WERI-Rb-1 (cell line): ENCODE measurements around the gene CHST11.

ENCODE experiments used
- DNase-seq: peaks from one replicate; pipeline ENCODE4 v3.0.0-alpha.2; 2020
- H3K27ac ChIP-seq: fragments of 250-450 bp; sonication (Bioruptor Pico); 2 replicates; pipeline ENCODE4 v1.5.1; 2020; ENCODE audit warnings: mild to moderate bottlenecking, moderate library complexity
- H3K27me3 ChIP-seq: fragments of 250-450 bp; sonication (Bioruptor Pico); 2 replicates; pipeline ENCODE4 v1.5.1; 2021; ENCODE audit warnings: mild to moderate bottlenecking, low read depth, moderate library complexity; ENCODE audit not compliant: insufficient read depth, severe bottlenecking
- H3K36me3 ChIP-seq: fragments of 250-450 bp; sonication (Bioruptor Pico); 2 replicates; pipeline ENCODE4 v1.5.1; 2020; ENCODE audit warnings: mild to moderate bottlenecking, moderate library complexity
- H3K4me3 ChIP-seq: 2 replicates; pipeline ENCODE4 v1.5.1; 2011; ENCODE audit warnings: low read depth, mild to moderate bottlenecking, control low read depth, low read length
- H3K9me3 ChIP-seq: fragments of 250-450 bp; sonication (Bioruptor Pico); 2 replicates; pipeline ENCODE4 v1.5.1; 2021; ENCODE audit warnings: mild to moderate bottlenecking, moderate library complexity; ENCODE audit not compliant: severe bottlenecking
- TF ChIP-seq, protein P1 (sequence below): IDR thresholded peaks from 2 replicates; pipeline ENCODE4 v1.5.1; 2011; ENCODE audit warnings: low read depth, mild to moderate bottlenecking, control low read depth, inconsistent platforms, low read length

Gene CHST11

DNA sequence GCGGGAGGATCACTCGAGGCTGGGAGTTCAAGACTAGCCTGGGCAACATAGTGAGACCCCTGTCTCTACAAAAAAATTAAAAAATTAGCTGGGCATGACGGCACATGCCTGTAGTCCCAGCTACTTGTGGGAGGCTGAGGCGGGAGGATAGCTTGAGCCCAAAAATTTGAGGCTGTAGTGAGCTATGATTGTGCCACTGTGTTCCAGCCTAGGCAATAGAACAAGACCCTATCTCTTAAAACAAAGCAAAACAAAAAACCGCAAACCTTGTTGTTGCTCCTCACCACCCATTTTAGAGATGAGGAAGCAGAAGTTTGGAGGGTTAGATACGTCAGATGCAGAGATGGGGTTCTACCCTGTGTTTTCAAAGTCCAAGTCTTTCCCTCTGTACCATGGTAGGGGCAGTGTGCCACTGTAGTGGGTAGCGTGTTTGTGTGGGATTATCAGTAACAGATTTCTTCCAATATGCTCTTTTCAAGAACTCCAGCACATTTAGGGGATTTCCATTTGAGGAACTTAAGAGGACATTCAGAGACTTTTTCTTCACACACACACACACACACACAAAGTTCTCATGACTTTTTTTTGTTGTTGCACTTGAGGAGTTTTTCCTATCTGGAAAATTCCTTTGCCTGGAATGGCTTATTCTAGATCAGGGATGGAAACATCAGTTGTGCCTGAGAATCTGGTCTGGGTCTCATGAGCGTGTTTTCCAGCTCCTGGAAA is 186.5 kb downstream of the CHST11 start:
- Histone ChIP-seq H3K9me3 (peaks cover 5% of the 10 kb centered on the region), H3K27ac (no peak overlapping the region), H3K4me3 (no peak overlapping the region), H3K36me3 (no peaks in the 10 kb centered on the region), H3K27me3 (no peaks in the 10 kb centered on the region)
- DNase-seq, result no peak
- TF ChIP-seq, protein P1, sequence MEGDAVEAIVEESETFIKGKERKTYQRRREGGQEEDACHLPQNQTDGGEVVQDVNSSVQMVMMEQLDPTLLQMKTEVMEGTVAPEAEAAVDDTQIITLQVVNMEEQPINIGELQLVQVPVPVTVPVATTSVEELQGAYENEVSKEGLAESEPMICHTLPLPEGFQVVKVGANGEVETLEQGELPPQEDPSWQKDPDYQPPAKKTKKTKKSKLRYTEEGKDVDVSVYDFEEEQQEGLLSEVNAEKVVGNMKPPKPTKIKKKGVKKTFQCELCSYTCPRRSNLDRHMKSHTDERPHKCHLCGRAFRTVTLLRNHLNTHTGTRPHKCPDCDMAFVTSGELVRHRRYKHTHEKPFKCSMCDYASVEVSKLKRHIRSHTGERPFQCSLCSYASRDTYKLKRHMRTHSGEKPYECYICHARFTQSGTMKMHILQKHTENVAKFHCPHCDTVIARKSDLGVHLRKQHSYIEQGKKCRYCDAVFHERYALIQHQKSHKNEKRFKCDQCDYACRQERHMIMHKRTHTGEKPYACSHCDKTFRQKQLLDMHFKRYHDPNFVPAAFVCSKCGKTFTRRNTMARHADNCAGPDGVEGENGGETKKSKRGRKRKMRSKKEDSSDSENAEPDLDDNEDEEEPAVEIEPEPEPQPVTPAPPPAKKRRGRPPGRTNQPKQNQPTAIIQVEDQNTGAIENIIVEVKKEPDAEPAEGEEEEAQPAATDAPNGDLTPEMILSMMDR, result no peak

DNA sequence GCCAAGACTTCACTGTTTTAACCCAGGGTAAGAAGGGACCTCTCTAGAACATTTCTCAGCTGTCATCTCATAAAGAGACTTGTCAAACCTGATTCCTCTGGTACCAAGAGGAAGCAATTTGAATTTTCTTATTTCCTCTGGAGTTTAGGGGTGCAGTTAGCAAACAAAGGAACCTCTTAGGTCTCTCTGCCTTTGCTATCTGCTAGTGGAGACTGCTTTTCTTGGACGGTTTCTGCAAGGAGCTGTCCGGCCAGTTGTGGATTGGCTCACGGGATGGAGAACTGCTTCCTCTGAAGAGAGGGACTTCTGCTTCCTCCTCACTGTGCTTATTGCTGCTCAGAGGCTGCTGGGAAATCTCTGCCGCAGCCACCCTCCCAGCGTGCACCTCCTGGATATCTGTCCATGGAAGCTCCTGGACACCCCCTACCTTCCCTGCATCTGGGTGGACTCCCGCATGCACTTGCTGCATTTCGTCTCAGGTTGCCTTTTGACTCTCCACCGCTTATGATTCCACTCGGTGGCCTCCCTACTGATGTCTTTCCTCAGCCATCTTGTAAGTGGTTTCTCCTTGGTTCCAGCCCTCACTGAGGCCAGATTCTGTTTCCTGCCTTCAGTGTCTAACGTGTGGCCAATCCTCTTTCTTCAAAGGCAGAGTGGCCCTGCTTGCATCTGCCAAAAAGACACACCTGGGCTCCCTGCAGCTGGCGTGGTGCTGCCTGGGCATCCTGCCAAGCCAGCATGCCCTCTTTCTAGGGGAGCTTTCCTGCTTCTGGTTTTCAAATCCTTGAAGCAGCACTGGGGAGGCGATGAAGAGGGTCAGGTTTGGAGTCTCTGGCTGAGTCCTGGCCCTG is 187.3 kb downstream of the CHST11 start:
- DNase-seq, result no peak
- no peaks in the 10 kb centered on the region for H3K36me3 ChIP-seq

DNA sequence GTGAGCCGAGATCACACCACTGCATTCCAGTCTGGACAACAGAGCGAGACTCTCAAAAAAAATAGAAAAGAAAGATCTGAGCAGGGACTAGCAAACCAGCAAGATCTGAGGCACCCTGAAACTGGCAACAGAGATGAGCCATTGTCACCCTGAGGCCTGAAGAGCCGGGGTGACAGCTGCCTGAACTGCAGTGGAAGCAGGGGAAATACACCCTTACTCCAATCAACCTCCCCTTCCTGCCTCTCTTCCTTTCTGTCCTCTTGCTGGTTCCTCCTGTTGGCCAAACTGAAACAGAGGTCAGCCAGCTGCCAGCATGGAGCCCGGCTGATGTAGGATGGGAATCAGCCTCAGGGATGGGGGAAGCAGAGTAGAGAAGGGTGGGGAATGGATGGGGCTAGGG is 192.0 kb downstream of the CHST11 start:
- H3K9me3 ChIP-seq, result no peaks in the 10 kb centered on the region
- DNase-seq, result no peak
- H3K4me3 ChIP-seq, result no peak overlapping the region
- no peaks in the 10 kb centered on the region for H3K36me3 ChIP-seq
- H3K27me3 ChIP-seq, result no peaks in the 10 kb centered on the region
- H3K27ac ChIP-seq, result no peak overlapping the region
- TF ChIP-seq, protein P1, result no peak

More for the DNA sequence above, 187.3 kb downstream of the CHST11 start:
- Histone ChIP-seq H3K27me3 (no peaks in the 10 kb centered on the region), H3K4me3 (no peak overlapping the region), H3K27ac (no peak overlapping the region), H3K9me3 (peaks cover 5% of the 10 kb centered on the region)
- TF ChIP-seq, protein P1, result no peak

DNA sequence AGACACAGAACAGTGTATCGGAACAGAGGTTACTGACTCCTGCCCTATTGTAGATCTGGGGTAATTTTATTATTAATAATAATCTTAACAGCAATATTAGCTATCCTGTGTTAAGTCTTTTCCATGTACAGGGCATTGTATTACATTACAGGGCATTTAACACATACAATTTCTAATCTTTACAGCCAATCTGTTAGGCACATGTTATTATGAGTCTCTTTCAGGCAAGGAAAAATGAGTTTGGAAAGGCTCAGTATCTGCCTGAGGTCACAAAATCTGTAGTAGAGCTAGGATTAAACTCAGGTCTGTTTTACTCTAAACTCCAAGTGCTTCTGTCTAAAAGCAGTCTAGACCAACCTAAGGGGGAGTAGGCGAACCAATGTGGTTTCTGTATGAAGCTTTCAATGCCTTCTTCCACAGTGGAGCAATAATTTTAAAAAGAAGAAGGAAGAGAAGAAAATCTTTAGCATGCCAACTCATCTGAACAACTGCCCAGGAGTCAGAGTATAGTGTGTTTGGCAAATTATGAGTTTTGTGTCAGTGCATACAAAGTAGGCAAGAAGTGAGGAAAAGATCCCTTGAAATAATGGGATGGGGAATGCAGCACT is 192.6 kb downstream of the CHST11 start:
- Histone ChIP-seq H3K27me3 (no peaks in the 10 kb centered on the region), H3K4me3 (no peak overlapping the region), H3K27ac (no peak overlapping the region), H3K36me3 (no peaks in the 10 kb centered on the region), H3K9me3 (no peaks in the 10 kb centered on the region)
- TF ChIP-seq, protein P1, result no peak
- DNase-seq, result no peak

DNA sequence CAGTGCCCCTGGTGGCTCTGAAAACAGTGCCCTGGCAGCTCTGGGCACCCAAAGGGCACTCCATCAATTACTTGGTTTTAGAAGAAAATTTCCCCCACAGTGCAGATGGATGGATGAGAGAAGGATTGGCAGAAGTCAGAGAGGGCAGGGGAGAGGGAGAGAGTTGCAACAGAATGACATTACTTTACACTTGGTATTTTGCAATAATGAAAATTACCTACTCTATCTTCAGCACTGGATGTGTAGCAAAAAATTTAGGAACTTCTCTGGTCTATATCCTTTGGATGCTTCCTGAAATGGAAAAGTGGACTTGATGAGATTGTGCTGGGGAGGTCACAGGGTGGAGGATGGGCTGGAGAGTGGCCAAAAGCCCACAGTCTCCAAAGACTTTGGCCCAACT is 193.2 kb downstream of the CHST11 start:
- TF ChIP-seq, protein P1, result no peak
- Histone ChIP-seq H3K36me3 (no peaks in the 10 kb centered on the region), H3K27ac (no peak overlapping the region), H3K27me3 (no peaks in the 10 kb centered on the region), H3K4me3 (no peak overlapping the region), H3K9me3 (no peaks in the 10 kb centered on the region)
- DNase-seq, result no peak
